HCT116 (cell line): ENCODE results near the gene KLHL5. TPM values are rescaled to one million over a fixed set of nuclear protein-coding genes. Genes with fewer than 3 reads are reported as not detected.

Source experiments
- ATAC-seq: fragments of 200-7000 bp; cut with Tn5 transposase; 2 replicates; pipeline ENCODE4 v1.9.1; 2020; ENCODE audit warnings: mild to moderate bottlenecking, moderate library complexity
- BruUV-seq: library from RNA; stranded (reverse); fragments of 400-500 nt; replicated peaks from 2 replicates; lab custom pipeline; 2021; lab: Mats Ljungman, UMichigan
- CTCF ChIA-PET: fragments of 300-600 bp; sonication (Branson Sonifier 250); formaldehyde crosslinking; loops from one replicate; lab custom pipeline; 2021; ENCODE audit warnings: antibody characterized with exemption; lab: Charles Lee
- POLR2A ChIA-PET: fragments of 300-600, 350-600 bp; sonication (Branson Sonifier 250); formaldehyde crosslinking; loops from one replicate; lab custom pipeline; 2021; ENCODE audit warnings: antibody characterized with exemption; lab: Charles Lee
- RAD21 ChIA-PET, 2 experiments: fragments of 300-600 bp; sonication (Branson Sonifier 250); formaldehyde crosslinking; loops; one replicate each; lab custom pipeline; 2023; ENCODE audit warnings: low total read pairs in 2 of 2; ENCODE audit not compliant: uncharacterized antibody in 2 of 2, unreplicated experiment in 2 of 2, low non-redundant PET in 1 of 2; lab: Charles Lee
- DNase-seq: peaks from one replicate; pipeline ENCODE4 v3.0.0-alpha.2; 2010; ENCODE audit warnings: low read depth, low spot score
- H2AFZ ChIP-seq: fragments of 200-600 bp; shearing (Covaris generic), sonication (generic); 2 replicates; pipeline ENCODE4 v1.6.1; 2017; ENCODE audit warnings: low read depth, mixed run types, mixed read lengths, antibody characterized with exemption, low read length; ENCODE audit not compliant: poor library complexity, severe bottlenecking
- H3K27ac ChIP-seq: 2 replicates; pipeline ENCODE4 v1.5.1; 2012; ENCODE audit warnings: low read depth, low read length
- H3K27me3 ChIP-seq: fragments of 200-600 bp; sonication (generic); 2 replicates; pipeline ENCODE4 v1.6.1; 2016; ENCODE audit warnings: mixed run types, low read length, mixed read lengths; ENCODE audit not compliant: insufficient read depth
- H3K36me3 ChIP-seq, 2 experiments: fragments of 200-500 bp in 1 of 2; fragments of 200-600 bp in 1 of 2; sonication (Bioruptor generic) in 1 of 2; sonication (generic) in 1 of 2; 2 replicates each; pipeline versions ENCODE4 v1.5.1 to v1.6.1; 2014 to 2016; ENCODE audit warnings: low read length in 2 of 2, inconsistent platforms in 1 of 2, mixed read lengths in 1 of 2, mixed run types in 1 of 2; ENCODE audit not compliant: insufficient read depth in 2 of 2, control insufficient read depth in 1 of 2
- H3K4me1 ChIP-seq, 2 experiments: fragments of 200-600 bp in 1 of 2; sonication (generic) in 1 of 2; 2 replicates each; pipeline versions ENCODE4 v1.5.1 to v1.6.1; 2012 to 2017; ENCODE audit warnings: low read length in 2 of 2, inconsistent platforms in 1 of 2, mild to moderate bottlenecking in 1 of 2, mixed read lengths in 1 of 2, mixed run types in 1 of 2, moderate library complexity in 1 of 2; ENCODE audit not compliant: insufficient read depth in 2 of 2, control insufficient read depth in 1 of 2
- H3K4me2 ChIP-seq: fragments of 200-600 bp; sonication (generic); 2 replicates; pipeline ENCODE4 v1.6.1; 2017; ENCODE audit warnings: mixed run types, low read length, mixed read lengths
- H3K4me3 ChIP-seq, 2 experiments: fragments of 200-600 bp in 1 of 2; sonication (generic) in 1 of 2; replicated peaks in 1 of 2; 2 replicates each; pipeline ENCODE4 v1.5.1; 2011 to 2016; ENCODE audit warnings: low read length in 2 of 2, control low read depth in 1 of 2, low read depth in 1 of 2, mild to moderate bottlenecking in 1 of 2, mixed read lengths in 1 of 2, mixed run types in 1 of 2
- H3K79me2 ChIP-seq: fragments of 200-600 bp; sonication (generic); 2 replicates; pipeline ENCODE4 v1.6.1; 2017; ENCODE audit warnings: mild to moderate bottlenecking, mixed run types, low read length, moderate library complexity, mixed read lengths; ENCODE audit not compliant: insufficient read depth
- H3K9ac ChIP-seq: fragments of 200-600 bp; sonication (generic); 2 replicates; pipeline ENCODE4 v1.6.1; 2016; ENCODE audit warnings: low read length, mixed read lengths
- H3K9me2 ChIP-seq: fragments of 200-600 bp; sonication (generic), shearing (Covaris generic); 2 replicates; pipeline ENCODE4 v1.6.1; 2017; ENCODE audit warnings: mixed run types, mild to moderate bottlenecking, moderate library complexity; ENCODE audit not compliant: insufficient read depth
- H3K9me3 ChIP-seq, 2 experiments: fragments of 200-500 bp in 1 of 2; fragments of 200-600 bp in 1 of 2; sonication (Bioruptor generic) in 1 of 2; sonication (generic) in 1 of 2; 2 replicates each; pipeline ENCODE4 v1.6.1; 2014 to 2017; ENCODE audit warnings: low read length in 2 of 2, mixed read lengths in 2 of 2, inconsistent platforms in 1 of 2, low read depth in 1 of 2, mild to moderate bottlenecking in 1 of 2, mixed run types in 1 of 2, moderate library complexity in 1 of 2; ENCODE audit not compliant: control insufficient read depth in 1 of 2, insufficient read depth in 1 of 2
- H4K20me1 ChIP-seq: fragments of 200-600 bp; sonication (generic), shearing (Covaris generic); 2 replicates; pipeline ENCODE4 v1.6.1; 2017; ENCODE audit warnings: mixed run types, mild to moderate bottlenecking, moderate library complexity; ENCODE audit not compliant: insufficient read depth
- ELF1 ChIP-seq: IDR thresholded peaks from 2 replicates; pipeline ENCODE4 v1.6.1; 2012; ENCODE audit warnings: low read depth, borderline replicate concordance
- EZH2phosphoT487 ChIP-seq: fragments of 200-600 bp; IDR thresholded peaks from 2 replicates; pipeline ENCODE4 v1.6.1; 2018; ENCODE audit warnings: antibody characterized with exemption, borderline replicate concordance
- POLR2A ChIP-seq: IDR thresholded peaks from 2 replicates; pipeline ENCODE4 v1.7.0; 2011; ENCODE audit warnings: borderline replicate concordance; ENCODE audit not compliant: insufficient read depth, insufficient read length; ENCODE audit errors: extremely low read depth
- RAD21 ChIP-seq: IDR thresholded peaks from 2 replicates; pipeline ENCODE4 v1.6.1; 2012; ENCODE audit warnings: low read depth, mild to moderate bottlenecking
- YY1 ChIP-seq: IDR thresholded peaks from 2 replicates; pipeline ENCODE4 v1.6.1; 2011; ENCODE audit warnings: low read length, low read depth, moderate library complexity, mild to moderate bottlenecking; ENCODE audit not compliant: insufficient replicate concordance; ENCODE audit errors: extremely low read depth
- ZFX ChIP-seq: fragments of 450-650 bp; IDR thresholded peaks from 2 replicates; pipeline ENCODE4 v1.6.1; 2017
- ZNF274 ChIP-seq: fragments of 200-500 bp; sonication (Bioruptor generic); IDR thresholded peaks from 2 replicates; pipeline ENCODE4 v1.6.1; 2014; ENCODE audit warnings: mild to moderate bottlenecking, low read depth, low read length, inconsistent platforms
- intact Hi-C: fragments of 100-400 bp; cut with micrococcal nuclease; formaldehyde crosslinking; loops from 2 replicates; pipeline ENCODE4 v1.10.0; 2022
- total RNA-seq: library from RNA; stranded (reverse); gene quantifications from one replicate; pipeline ENCODE4 v1.2.1, GENCODE V29; 2021; ENCODE audit not compliant: unreplicated experiment
- TF ChIP-seq, protein P1 (sequence below): IDR thresholded peaks from 2 replicates; pipeline ENCODE4 v1.6.1; 2011; ENCODE audit warnings: mild to moderate bottlenecking, low read length, moderate library complexity; ENCODE audit not compliant: insufficient replicate concordance; ENCODE audit errors: extremely low read depth
- TF ChIP-seq, protein P2 (sequence below): IDR thresholded peaks from 2 replicates; pipeline ENCODE4 v1.6.1; 2012; ENCODE audit warnings: low read depth
- TF ChIP-seq, protein P3 (sequence below): IDR thresholded peaks from 2 replicates; pipeline ENCODE4 v1.6.1; 2012
- TF ChIP-seq, protein P4 (sequence below): IDR thresholded peaks from 2 replicates; pipeline ENCODE4 v1.6.1; 2012
- TF ChIP-seq, protein P5 (sequence below), 3 experiments: fragments of 200-600 bp in 1 of 3; sonication (generic) in 1 of 3; IDR thresholded peaks in 2 of 3; conservative IDR thresholded peaks in 1 of 3; 2 replicates each; pipeline ENCODE4 v1.5.1; 2012 to 2017; ENCODE audit warnings: low read depth in 2 of 3, low read length in 2 of 3, antibody characterized with exemption in 1 of 3, borderline replicate concordance in 1 of 3, control low read depth in 1 of 3, mild to moderate bottlenecking in 1 of 3, mixed read lengths in 1 of 3, mixed run types in 1 of 3, moderate library complexity in 1 of 3; ENCODE audit not compliant: insufficient read depth in 1 of 3

Gene KLHL5
- total RNA-seq, 1 experiment from 2014 or later: 20.8 TPM

DNA sequence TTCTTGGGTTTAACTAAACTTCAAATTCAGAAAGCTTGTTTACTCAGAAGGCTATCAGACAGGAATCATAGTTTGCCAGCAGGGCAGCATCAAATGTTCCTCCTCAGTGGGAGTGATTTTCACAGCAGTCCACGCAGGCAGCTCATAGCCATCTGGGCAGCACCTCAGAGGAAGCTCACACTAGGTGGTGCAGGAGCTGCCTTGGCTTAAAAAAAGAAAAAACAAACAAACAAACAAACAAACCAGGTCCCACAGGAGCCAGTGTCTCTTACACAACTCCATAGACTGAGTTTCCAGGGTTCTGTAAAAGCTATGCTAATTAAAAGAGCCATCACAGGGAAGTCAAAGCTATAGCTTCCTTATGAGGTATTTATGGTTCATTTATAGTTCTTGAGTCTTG, 10.5 kb upstream of the KLHL5 start (continued):
- TF ChIP-seq, protein P1, sequence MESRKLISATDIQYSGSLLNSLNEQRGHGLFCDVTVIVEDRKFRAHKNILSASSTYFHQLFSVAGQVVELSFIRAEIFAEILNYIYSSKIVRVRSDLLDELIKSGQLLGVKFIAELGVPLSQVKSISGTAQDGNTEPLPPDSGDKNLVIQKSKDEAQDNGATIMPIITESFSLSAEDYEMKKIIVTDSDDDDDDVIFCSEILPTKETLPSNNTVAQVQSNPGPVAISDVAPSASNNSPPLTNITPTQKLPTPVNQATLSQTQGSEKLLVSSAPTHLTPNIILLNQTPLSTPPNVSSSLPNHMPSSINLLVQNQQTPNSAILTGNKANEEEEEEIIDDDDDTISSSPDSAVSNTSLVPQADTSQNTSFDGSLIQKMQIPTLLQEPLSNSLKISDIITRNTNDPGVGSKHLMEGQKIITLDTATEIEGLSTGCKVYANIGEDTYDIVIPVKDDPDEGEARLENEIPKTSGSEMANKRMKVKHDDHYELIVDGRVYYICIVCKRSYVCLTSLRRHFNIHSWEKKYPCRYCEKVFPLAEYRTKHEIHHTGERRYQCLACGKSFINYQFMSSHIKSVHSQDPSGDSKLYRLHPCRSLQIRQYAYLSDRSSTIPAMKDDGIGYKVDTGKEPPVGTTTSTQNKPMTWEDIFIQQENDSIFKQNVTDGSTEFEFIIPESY: no peak
- TF ChIP-seq, protein P2, sequence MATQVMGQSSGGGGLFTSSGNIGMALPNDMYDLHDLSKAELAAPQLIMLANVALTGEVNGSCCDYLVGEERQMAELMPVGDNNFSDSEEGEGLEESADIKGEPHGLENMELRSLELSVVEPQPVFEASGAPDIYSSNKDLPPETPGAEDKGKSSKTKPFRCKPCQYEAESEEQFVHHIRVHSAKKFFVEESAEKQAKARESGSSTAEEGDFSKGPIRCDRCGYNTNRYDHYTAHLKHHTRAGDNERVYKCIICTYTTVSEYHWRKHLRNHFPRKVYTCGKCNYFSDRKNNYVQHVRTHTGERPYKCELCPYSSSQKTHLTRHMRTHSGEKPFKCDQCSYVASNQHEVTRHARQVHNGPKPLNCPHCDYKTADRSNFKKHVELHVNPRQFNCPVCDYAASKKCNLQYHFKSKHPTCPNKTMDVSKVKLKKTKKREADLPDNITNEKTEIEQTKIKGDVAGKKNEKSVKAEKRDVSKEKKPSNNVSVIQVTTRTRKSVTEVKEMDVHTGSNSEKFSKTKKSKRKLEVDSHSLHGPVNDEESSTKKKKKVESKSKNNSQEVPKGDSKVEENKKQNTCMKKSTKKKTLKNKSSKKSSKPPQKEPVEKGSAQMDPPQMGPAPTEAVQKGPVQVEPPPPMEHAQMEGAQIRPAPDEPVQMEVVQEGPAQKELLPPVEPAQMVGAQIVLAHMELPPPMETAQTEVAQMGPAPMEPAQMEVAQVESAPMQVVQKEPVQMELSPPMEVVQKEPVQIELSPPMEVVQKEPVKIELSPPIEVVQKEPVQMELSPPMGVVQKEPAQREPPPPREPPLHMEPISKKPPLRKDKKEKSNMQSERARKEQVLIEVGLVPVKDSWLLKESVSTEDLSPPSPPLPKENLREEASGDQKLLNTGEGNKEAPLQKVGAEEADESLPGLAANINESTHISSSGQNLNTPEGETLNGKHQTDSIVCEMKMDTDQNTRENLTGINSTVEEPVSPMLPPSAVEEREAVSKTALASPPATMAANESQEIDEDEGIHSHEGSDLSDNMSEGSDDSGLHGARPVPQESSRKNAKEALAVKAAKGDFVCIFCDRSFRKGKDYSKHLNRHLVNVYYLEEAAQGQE: no peak

DNA sequence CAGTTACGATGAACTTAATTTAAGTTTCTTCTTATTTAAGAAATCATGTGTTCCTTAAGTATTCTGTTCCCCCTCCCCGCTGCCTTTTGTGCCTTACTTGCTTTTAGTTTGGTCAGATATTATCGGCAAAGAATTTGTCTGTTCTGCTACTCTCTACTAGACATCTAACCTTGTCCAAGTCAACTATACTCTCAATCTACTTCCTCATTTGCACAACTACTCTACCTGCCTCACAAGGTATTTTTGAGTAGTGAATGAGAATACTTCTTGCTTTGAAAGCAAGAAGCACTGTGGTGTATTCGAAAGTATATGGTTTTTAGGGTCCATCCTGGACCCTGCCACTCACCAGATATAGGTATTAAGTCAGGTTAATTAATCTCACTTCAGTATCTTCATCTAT, 8.0 kb upstream of the KLHL5 start:
- H3K9me3 ChIP-seq: no peaks in the 10 kb centered on the region
- H3K27me3 ChIP-seq: no peaks in the 10 kb centered on the region
- 0 out of 2 replicates have a peak, but pooled peaks cover 4% of the 10 kb centered on the region for H3K79me2 ChIP-seq
- H3K9ac ChIP-seq: no peak overlapping the region
- H3K36me3 ChIP-seq: no peaks in the 10 kb centered on the region
- no peaks in the 10 kb centered on the region for H3K9me2 ChIP-seq
- no peak for ATAC-seq
- H2AFZ ChIP-seq: no peak overlapping the region
- no peak overlapping the region for H3K27ac ChIP-seq
- no peak for TF ChIP-seq POLR2A
- TF ChIP-seq ELF1: no peak
- TF ChIP-seq RAD21: no peak
- TF ChIP-seq, protein P3, sequence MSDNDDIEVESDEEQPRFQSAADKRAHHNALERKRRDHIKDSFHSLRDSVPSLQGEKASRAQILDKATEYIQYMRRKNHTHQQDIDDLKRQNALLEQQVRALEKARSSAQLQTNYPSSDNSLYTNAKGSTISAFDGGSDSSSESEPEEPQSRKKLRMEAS: no peak
- TF ChIP-seq ZFX: no peak
- TF ChIP-seq, protein P2: no peak
- TF ChIP-seq, protein P4, sequence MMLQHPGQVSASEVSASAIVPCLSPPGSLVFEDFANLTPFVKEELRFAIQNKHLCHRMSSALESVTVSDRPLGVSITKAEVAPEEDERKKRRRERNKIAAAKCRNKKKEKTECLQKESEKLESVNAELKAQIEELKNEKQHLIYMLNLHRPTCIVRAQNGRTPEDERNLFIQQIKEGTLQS: no peak
- TF ChIP-seq YY1: no peak
- no peak for TF ChIP-seq EZH2phosphoT487
- TF ChIP-seq ZNF274: no peak
- TF ChIP-seq, protein P5, sequence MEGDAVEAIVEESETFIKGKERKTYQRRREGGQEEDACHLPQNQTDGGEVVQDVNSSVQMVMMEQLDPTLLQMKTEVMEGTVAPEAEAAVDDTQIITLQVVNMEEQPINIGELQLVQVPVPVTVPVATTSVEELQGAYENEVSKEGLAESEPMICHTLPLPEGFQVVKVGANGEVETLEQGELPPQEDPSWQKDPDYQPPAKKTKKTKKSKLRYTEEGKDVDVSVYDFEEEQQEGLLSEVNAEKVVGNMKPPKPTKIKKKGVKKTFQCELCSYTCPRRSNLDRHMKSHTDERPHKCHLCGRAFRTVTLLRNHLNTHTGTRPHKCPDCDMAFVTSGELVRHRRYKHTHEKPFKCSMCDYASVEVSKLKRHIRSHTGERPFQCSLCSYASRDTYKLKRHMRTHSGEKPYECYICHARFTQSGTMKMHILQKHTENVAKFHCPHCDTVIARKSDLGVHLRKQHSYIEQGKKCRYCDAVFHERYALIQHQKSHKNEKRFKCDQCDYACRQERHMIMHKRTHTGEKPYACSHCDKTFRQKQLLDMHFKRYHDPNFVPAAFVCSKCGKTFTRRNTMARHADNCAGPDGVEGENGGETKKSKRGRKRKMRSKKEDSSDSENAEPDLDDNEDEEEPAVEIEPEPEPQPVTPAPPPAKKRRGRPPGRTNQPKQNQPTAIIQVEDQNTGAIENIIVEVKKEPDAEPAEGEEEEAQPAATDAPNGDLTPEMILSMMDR (IDR thresholded peaks at IDR 0.05 in 2 of 3, conservative IDR thresholded peaks at IDR 0.05 in 1 of 3; ENCODE audit: borderline replicate concordance in 1 of 3, insufficient read depth in 1 of 3, low read depth in 2 of 3, low read length in 2 of 3): no peak
- intact Hi-C loops: no loop called here
- POLR2A ChIA-PET: no interaction called here
- no peak overlapping the region for H3K4me2 ChIP-seq
- no TSS peak for BruUV-seq
- H3K4me3 ChIP-seq: no peak overlapping the region
- RAD21 ChIA-PET: no interaction called here
- CTCF ChIA-PET: no interaction called here
- peaks cover 0 to 2% of the 10 kb centered on the region in 2 experiments; a peak in 1 of 4 replicates for H3K4me1 ChIP-seq
- DNase-seq: no peak
- H4K20me1 ChIP-seq: no peaks in the 10 kb centered on the region
